Measurements from ENCODE around the gene ZNF438. TPM values are rescaled to one million over a fixed set of nuclear protein-coding genes. Genes with fewer than 3 reads are reported as not detected.

The ZNF438 gene
- total and polyA plus RNA-seq, 2 of the 13 experiments (the other 11 are each of a cell fraction or from before 2014, with no cell fraction given), result 0.75 to 0.83 TPM

DNA sequence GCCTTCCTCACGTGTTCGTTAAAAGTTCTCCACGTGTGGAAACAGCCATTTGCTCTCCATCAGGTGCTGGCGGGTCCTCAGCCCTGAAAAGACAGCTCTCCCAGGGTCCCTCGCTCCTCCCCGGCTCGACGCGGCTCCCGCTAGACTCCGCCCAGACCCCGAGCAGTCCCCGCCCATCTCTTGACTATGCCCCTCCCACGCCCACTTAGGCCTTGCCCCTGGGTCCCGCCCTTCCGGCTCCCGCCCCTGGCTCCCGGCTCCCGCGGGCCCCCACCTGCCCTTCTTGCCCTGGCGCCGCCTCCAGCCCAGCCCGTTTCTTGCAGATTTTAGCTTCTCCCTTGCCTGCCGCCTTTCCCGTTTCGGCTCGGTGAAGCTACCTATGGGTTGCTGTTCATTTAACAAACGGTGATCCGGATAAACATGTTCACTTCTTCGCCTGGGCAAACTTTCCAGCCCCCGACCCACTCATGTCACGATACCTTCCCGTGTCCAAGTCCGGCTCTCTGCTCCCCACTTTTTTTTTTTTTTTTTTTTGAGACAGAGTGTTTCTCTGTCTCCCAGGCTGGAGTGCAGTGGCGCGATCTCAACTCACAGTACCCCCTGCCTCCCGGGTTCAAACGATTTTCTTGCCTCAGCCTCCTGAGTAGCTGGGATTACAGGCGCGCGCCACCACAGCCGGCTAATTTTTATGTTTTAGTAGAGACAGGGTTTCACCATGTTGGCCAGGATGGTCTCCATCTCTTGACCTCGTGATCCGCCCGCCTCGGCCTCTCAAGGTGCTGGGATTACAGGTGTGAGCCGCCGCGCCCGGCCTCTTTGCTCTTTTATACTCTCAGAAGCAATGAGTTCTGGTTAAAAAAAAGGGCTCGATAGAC is 830 bp upstream of the ZNF438 start (continued):
- TF ChIP-seq, protein P1, sequence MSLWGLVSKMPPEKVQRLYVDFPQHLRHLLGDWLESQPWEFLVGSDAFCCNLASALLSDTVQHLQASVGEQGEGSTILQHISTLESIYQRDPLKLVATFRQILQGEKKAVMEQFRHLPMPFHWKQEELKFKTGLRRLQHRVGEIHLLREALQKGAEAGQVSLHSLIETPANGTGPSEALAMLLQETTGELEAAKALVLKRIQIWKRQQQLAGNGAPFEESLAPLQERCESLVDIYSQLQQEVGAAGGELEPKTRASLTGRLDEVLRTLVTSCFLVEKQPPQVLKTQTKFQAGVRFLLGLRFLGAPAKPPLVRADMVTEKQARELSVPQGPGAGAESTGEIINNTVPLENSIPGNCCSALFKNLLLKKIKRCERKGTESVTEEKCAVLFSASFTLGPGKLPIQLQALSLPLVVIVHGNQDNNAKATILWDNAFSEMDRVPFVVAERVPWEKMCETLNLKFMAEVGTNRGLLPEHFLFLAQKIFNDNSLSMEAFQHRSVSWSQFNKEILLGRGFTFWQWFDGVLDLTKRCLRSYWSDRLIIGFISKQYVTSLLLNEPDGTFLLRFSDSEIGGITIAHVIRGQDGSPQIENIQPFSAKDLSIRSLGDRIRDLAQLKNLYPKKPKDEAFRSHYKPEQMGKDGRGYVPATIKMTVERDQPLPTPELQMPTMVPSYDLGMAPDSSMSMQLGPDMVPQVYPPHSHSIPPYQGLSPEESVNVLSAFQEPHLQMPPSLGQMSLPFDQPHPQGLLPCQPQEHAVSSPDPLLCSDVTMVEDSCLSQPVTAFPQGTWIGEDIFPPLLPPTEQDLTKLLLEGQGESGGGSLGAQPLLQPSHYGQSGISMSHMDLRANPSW (CRISPR knock-in tag; IDR thresholded peaks at IDR 0.05; ENCODE audit: borderline replicate concordance), result 0 out of 2 replicates have a peak, but pooled peaks have one; percentile 8
- TF ChIP-seq ZNF30 (CRISPR knock-in tag; IDR thresholded peaks at IDR 0.05), result no peak
- TF ChIP-seq, protein P2, sequence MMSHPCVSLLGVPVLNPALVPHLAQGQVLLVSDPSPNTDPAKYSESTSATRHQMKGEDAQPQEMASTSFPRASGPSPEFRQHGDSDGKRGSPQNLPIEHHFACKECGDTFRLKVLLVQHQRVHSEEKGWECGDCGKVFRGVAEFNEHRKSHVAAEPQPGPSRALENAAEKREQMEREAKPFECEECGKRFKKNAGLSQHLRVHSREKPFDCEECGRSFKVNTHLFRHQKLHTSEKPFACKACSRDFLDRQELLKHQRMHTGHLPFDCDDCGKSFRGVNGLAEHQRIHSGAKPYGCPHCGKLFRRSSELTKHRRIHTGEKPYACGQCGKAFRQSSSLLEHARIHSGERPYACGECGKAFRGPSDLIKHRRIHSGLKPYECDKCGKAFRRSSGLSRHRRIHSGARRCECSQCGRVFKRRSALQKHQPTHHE (CRISPR knock-in tag; IDR thresholded peaks at IDR 0.05; ENCODE audit: borderline replicate concordance), result no peak
- TF ChIP-seq POLR2AphosphoS5 (IDR thresholded peaks at IDR 0.05; ENCODE audit: low read depth, low read length), result 0 out of 2 replicates have a peak, but pooled peaks have one; percentile 33
- TF ChIP-seq ZNF260 (CRISPR knock-in tag; IDR thresholded peaks at IDR 0.05; ENCODE audit: borderline replicate concordance, low read depth), result no peak
- no peak for TF ChIP-seq ZNF766 (CRISPR knock-in tag; IDR thresholded peaks at IDR 0.05; ENCODE audit: borderline replicate concordance)
- TF ChIP-seq NR2F2 (IDR thresholded peaks at IDR 0.05; ENCODE audit: borderline replicate concordance, low read depth), result no peak
- no peak for TF ChIP-seq ZSCAN29 (CRISPR knock-in tag; conservative IDR thresholded peaks at IDR 0.05)
- TF ChIP-seq POLR2G (IDR thresholded peaks at IDR 0.05; ENCODE audit: low read depth, low read length), result peak; percentile 20; the same call in 1 of the 2 replicates
- TF ChIP-seq ZNF33B (CRISPR knock-in tag; IDR thresholded peaks at IDR 0.05), result no peak
- no peak for TF ChIP-seq ZNF629 (CRISPR knock-in tag; conservative IDR thresholded peaks at IDR 0.05)
- no peak for TF ChIP-seq SMC3 (IDR thresholded peaks at IDR 0.05; ENCODE audit: low read length)
- no peak for TF ChIP-seq RFX1 (IDR thresholded peaks at IDR 0.05)
- TF ChIP-seq THAP11 (CRISPR knock-in tag; IDR thresholded peaks at IDR 0.05), result no peak
- no peak; the same call in 1 of the 2 replicates for TF ChIP-seq MEIS1 (CRISPR knock-in tag; IDR thresholded peaks at IDR 0.05; ENCODE audit: borderline replicate concordance)
- peak; percentile 83 for TF ChIP-seq GABPB1 (CRISPR knock-in tag; IDR thresholded peaks at IDR 0.05)
- TF ChIP-seq MAF1 (CRISPR knock-in tag; IDR thresholded peaks at IDR 0.05; ENCODE audit: borderline replicate concordance), result no peak
- TF ChIP-seq ZNF354B (CRISPR knock-in tag; IDR thresholded peaks at IDR 0.05), result 0 out of 2 replicates have a peak, but pooled peaks have one; percentile 43
- TF ChIP-seq YEATS4 (CRISPR knock-in tag; IDR thresholded peaks at IDR 0.05; ENCODE audit: borderline replicate concordance), result peak; percentile 39
- TF ChIP-seq ATM (IDR thresholded peaks at IDR 0.05; ENCODE audit: borderline replicate concordance), result no peak
- no peak for TF ChIP-seq REL (CRISPR knock-in tag; conservative IDR thresholded peaks at IDR 0.05)
- no peak for TF ChIP-seq ZNF7 (CRISPR knock-in tag; IDR thresholded peaks at IDR 0.05)
- TF ChIP-seq, protein P3, sequence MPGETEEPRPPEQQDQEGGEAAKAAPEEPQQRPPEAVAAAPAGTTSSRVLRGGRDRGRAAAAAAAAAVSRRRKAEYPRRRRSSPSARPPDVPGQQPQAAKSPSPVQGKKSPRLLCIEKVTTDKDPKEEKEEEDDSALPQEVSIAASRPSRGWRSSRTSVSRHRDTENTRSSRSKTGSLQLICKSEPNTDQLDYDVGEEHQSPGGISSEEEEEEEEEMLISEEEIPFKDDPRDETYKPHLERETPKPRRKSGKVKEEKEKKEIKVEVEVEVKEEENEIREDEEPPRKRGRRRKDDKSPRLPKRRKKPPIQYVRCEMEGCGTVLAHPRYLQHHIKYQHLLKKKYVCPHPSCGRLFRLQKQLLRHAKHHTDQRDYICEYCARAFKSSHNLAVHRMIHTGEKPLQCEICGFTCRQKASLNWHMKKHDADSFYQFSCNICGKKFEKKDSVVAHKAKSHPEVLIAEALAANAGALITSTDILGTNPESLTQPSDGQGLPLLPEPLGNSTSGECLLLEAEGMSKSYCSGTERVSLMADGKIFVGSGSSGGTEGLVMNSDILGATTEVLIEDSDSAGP (CRISPR knock-in tag; IDR thresholded peaks at IDR 0.05; ENCODE audit: borderline replicate concordance), result no peak
- no peak for TF ChIP-seq ZNF850 (CRISPR knock-in tag; conservative IDR thresholded peaks at IDR 0.05)
- TF ChIP-seq RARG (CRISPR knock-in tag; IDR thresholded peaks at IDR 0.05; ENCODE audit: low read depth), result no peak
- no peak for TF ChIP-seq ATF7-NPFF (CRISPR knock-in tag; IDR thresholded peaks at IDR 0.05; ENCODE audit: low read depth)

All from HepG2 (cell line).